HG02623 (cell line): Measurements from ENCODE around the gene ATG10.
"Not testable (repeated sequence)": the region's sequence is repeated elsewhere in the genome, so short reads cannot be mapped to it uniquely, and the experiment has no call there.

Source experiments
- ATAC-seq: cut with Tn5 transposase; IDR thresholded peaks from one replicate; pipeline ENCODE4 v1.9.1; 2021; ENCODE audit warnings: moderate library complexity; ENCODE audit not compliant: unreplicated experiment

Gene ATG10

DNA sequence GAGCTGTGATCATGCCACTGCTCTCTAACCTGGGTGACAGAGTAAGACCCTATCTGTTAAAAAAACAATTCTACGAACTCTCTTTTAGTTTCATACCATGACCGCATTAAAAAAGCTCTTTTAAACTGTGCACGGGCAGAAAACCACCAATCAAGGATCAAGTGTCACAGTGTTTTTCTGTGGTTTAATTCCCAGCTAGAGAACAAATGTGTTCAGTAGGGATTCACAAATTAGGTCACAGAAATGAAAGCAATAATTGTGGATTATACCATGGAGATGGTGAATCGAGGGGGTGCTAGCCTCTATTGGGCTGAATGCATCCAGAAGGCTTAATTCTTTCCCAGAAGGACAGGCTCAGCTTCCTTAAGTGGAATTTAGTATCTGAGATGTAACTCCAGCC lies 79.1 kb downstream of the ATG10 start:
- no peak for ATAC-seq

GRCh38 chr5:82054004-82054710 lies 82.3 kb downstream of the ATG10 start:
- ATAC-seq, result no peak

DNA sequence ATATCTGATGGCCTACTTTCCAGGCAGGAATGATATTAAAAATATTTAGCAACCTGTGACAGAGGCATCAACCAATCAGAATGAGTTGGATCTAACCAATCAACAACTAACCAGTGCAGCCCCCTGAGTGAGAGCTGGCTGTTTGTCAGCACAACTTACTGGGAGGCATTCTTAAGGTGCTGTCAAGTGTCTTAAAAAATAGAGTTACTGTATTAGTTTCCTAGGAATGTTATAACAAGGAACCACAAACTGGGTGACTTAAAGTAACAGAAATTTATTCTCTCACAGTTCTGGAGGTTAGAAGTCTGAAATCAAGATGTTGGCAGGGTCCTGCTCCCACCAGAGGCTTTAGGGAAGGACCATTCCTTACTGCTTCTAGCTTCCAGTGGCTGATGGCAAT lies 85.2 kb downstream of the ATG10 start:
- ATAC-seq, result no peak

DNA sequence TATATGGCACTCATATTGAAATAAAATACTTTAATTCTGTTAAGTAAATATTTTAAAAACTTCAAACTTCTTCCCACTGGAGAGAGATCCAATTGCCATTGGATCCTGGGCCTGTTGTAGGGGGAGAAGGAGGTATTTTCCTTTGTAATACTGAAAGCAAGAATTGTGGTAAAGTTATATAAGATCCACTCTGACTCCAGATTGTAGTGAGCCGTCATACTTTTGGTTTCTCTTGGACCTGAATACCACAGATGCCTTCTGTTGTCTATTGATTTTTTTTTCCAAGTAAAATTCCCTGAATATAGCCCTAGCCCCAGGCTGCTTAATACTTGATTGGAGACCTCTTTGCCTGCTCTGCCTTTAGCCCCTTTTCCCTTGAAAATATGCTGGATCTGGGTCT lies 86.9 kb downstream of the ATG10 start:
- ATAC-seq, result no peak

DNA sequence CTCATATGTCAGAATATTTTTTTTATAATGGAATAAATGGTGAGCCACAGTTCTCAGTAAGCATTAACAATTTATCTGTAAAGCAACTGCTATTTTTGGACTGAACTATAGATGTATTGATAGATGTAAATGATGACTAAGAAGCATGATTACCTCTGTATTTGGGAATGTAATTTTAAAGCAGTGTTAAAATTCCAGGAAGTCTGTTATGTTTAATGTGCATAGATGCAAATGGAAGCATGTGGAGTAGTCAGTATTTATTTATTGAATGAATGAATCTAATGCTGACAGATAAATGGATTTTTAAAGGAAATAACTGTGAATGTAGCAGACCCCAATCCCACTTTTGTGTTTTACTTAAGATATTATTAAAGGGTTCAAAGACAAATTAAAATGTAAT lies 95.0 kb downstream of the ATG10 start:
- ATAC-seq, result no peak

DNA sequence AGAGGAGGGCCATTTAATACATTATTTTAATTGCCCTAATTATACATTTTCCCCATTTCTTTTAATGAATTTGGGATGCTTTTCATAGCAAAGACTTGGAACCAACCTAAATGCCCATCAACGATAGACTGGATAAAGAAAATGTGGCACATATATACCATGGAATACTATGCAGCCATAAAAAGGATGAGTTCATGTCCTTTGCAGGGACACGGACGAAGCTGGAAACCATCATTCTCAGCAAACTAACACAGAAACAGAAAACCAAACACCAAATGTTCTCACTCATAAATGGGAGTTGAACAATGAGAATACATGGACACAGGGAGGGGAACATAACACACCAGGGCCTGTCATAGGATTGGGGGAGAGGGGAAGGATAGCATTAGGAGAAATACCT lies 96.2 kb downstream of the ATG10 start:
- not testable (repeated sequence) for ATAC-seq

DNA sequence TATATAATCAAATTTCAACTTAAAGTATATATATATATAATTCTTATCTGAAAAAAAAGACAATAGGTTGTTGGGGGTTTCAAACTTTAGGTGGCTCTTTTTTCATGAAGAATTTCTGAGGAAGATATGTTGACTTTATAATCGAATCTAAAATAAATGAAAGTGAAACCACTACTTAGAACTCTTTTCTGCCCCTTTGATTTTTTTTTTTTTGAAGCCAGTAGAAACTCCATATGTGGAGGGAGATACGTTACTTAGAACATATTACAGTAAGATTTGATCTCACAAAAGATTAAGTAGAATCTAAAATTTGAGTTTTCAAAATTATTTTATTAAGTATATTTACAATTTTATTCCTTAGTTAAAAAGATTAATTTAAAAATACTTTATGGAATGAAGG lies 96.9 kb downstream of the ATG10 start:
- no peak for ATAC-seq

- ATAC-seq, result no peak
Measured at GRCh38 chr5:82072138-82072537, 100.3 kb downstream of the ATG10 start.

GRCh38 chr5:82073179-82073578 lies 101.4 kb downstream of the ATG10 start:
- ATAC-seq, result no peak

DNA sequence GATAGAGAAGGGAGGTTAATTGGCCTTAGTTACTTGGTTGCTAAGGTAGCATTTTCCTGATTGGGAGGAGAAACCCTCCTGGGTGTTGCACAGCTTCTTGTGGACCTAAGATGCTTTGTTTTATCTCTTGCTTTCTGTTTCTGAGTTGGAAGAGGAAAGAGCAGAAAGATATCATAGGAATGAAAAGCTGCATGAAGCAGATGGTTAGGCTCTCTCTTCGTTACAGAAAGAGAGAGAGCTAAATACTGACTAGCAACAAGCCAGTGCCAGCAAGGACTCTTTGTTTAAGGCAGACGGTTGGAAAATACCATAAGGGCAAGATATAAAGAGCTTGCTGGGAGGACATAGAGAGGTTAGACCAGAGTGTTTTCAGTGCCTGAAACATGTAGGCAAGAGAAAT lies 103.1 kb downstream of the ATG10 start:
- no peak for ATAC-seq

- ATAC-seq, result no peak
Measured at GRCh38 chr5:82077496-82077895, 105.7 kb downstream of the ATG10 start.

DNA sequence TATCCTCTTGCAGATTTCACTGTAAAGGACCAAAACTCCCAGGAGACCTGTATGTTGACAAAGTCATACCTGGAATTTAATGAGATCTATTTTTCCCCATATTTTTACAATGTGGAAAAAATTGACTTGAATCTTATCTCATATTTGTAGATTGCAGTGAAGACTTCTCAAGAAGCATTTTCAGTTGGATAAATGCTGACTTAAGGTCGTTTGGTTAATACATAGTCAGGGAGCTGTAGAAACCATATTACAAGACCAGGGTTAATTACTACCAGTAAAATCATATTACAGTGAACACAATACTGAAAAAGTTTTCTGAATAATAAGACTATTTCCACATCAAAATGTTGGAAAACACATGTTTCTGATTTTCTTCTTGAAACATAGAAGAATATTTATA lies 119.8 kb downstream of the ATG10 start:
- ATAC-seq, result no peak

- ATAC-seq, result no peak
Measured at GRCh38 chr5:82095536-82095935, 123.7 kb downstream of the ATG10 start.

DNA sequence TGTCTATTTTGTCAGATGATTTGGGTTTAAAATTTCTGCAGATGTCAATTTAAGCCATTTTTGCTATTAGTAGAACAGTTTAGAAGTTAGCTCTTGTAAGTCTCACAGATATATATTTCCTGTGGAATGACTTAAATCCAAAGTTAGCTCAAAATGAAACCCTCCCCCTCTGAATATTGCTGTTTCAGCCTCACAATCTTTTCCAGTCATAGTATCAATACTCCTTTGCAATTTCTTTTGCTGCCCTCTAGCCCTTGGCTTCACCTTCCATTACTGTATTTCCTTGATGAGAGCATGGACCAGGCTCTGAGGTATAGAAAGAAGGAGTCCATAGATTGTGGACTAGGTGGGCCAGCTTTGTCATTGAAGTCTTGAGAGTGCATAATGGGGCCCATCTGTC lies 124.4 kb downstream of the ATG10 start:
- ATAC-seq, result no peak

DNA sequence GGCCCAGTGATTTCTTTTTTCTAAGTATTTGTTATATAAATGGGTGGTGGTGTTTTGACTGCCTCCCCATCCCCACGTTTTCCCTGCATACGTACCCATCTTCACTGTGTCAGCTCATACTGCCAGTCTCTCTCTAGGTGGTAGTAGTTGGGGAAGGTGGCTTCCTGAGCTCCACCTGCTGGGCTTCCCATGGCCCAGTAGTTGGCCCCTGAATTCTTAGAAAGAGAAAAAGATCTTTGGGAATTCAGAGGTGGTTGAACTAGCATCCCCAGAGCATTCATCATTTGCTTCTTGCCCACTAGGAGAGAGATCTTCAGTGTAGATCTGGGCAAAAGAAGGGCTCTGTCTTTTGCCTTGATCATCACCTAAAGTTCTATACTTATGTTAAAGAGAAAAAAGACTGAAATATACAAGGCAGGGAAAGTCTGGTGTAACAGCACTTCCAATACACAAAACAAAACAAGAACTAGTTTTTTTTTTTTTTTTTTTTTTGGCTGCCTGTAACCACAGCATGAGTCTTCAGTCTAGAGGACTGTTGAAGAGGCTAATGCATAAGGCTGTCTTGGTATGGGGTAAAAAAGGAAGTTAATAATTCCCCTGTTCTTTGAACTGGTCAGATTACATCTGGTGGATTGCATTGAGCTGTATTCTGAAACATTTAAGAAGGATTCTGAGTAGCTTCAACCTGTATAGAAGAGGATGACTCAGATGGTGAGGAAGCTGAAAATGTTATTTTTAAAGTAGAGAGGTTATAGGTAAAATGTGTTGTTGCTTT lies 128.7 kb downstream of the ATG10 start:
- peak; percentile 94 for ATAC-seq

DNA sequence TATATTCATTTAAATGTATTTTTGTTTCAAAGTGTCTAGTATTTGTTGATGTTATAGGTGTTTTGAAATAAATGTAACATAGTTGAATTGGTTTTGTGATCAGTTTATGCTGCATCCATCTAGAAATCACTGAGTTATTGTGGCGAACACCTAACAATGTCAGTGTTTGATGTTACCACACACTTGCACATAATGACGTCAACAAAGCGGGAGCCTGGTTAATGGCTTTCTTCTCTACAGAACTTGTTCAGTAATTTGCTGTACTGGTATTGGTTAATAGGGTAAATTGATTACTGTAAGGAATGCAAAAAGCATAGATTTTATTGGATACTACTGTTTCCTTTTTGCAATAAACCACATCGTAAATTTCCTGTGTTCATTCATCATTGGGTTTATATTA lies 133.0 kb downstream of the ATG10 start:
- ATAC-seq, result no peak

- no peak for ATAC-seq
Measured at GRCh38 chr5:82105457-82105856, 133.6 kb downstream of the ATG10 start.

DNA sequence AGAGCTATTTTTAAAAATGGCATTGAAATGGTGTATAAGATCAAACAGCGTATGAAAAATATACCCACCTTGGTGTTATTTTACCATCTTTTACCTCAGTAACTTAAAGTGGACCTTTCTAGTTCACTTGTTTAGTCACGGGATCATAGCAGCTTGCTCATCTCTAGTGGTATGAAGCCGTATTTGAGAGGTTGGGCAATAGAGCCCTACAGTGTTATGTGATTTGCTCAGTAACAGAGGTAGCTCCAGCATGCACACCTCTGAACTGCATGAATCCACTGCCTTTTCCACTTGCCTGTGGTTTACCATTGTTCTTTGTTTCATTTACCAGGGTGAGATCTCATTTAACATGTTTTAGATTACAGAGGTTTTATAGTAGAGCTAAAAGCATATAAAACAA lies 134.4 kb downstream of the ATG10 start:
- ATAC-seq, result no peak

DNA sequence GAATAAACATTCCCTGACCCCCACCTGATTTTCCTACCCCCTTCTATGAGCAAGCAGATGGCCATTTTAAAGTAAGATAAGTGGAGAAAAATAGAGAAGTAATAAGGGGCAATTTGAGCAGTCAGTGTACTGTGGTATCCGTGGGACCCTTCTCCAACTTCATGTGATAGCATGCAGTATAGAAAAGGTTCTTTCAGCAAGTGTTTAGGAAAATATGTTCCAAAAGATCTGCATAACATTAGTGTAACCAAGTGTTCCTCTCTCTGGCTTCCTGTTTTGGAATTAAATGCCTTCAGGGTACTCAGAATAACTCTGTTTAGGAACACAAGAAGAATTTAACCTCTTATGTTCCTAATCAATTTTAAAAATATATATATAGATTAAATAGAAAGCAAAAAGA lies 134.9 kb downstream of the ATG10 start:
- ATAC-seq, result no peak

GRCh38 chr5:82107267-82107666 lies 135.4 kb downstream of the ATG10 start:
- no peak for ATAC-seq

DNA sequence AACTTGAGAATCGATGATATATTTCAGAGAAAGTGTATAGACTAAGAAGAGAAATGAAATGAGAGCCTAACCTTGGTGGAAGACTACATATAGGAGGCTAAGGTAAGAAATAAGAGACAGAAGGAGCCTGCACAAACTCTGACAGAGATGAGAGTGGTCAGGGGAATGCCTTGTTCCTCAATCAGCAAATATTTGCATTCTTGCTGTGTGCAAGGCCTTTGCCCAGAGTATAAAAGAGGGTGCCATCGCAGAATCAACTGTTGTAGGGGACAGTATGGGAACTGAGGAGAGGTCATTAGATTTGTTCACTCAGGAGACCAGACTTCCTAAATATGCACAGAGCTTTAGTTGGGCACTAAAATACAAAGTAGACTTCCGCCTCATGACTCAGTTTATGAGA lies 137.2 kb downstream of the ATG10 start:
- no peak for ATAC-seq

DNA sequence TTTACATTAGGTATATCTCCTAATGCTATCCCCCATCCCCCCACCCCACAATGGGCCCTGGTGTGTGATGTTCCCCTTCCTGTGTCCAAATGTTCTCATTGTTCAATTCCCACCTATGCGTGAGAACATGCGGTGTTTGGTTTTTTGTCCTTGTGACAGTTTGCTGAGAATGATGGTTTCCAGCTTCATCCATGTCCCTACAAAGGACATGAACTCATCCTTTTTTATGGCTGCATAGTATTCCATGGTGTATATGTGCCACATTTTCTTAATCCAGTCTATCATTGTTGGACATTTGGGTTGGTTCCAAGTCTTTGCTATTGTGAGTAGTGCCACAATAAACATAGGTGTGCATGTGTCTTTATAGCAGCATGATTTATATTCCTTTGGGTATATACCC lies 138.1 kb downstream of the ATG10 start:
- not testable (repeated sequence) for ATAC-seq

DNA sequence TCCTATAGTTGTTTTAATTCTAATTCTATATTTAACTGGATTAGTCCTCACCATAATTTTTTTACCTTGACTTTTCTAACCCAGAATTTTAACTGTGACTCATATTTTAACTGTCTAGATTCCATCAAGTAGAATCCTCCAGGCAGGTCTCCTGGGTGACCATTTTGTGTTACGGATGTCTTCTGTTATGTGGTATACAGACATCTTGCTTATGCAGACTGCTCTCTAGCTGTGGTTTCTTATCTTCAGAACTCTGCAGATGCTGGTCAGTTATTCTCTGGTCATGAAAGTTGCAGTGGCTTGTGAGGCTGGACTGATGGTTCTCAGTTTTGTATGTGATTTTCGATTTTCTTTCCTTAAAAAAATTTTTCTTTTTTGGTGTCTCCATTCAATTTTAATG lies 139.4 kb downstream of the ATG10 start:
- no peak for ATAC-seq
